ENCODE measurements around the gene PML.
"Not testable (repeated sequence)": the region's sequence is repeated elsewhere in the genome, so short reads cannot be mapped to it uniquely, and the experiment has no call there.

GRCh38 chr15:73973683-73974200, 20.8 kb upstream of the PML start:
- not testable (repeated sequence) for TF ChIP-seq CTCF (IDR thresholded peaks at IDR 0.05 in 8 of 11, conservative IDR thresholded peaks at IDR 0.05 in 3 of 11); POLR2A (IDR thresholded peaks at IDR 0.05); POLR2AphosphoS5 (IDR thresholded peaks at IDR 0.05)
